NCI-H2196 (cell line): Measurements from ENCODE around the gene LRRC63.

Experiments used
- DNase-seq: peaks from one replicate; lab custom pipeline; 2025; ENCODE audit not compliant: unreplicated experiment; lab: John Stamatoyannopoulos, UW

LRRC63 gene

DNA sequence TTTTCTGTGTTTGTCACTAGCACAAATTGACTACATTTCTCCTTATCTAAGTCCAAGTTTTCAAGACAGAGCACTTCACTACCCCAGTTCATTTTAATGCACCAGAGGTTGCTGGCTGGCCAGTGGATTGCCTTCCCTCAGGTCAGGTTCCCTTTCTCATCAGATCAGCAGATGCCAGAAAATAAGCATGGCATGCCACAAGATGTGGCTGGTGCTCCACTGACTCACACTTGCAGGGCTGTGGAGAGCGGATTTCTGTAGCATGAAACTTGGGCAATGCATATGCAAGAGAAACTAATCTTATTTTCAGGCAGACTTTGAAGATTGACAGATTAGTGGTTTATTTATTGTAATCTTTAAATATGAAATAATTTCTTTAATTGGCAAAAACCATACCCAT, 95.8 kb downstream of the LRRC63 start:
- DNase-seq, result no peak

DNA sequence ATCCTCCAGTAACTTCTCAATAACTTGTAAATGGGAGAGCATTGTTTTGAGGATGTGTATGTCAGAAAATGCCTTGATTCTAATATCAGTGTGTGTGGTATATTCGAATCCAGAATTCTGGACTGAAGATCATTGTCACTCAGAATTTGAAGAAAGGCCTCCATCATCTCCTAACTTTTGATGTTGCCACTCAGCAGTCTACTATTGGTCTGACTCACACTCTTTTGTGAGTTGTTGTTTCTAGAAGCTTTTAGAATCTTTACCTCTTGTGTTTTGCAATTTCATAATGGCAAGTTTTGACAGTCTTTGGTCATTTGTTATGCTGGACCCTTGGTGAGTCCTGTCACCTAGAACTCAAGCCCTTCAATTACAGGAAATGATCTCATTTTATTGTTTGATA, 98.3 kb downstream of the LRRC63 start:
- DNase-seq, result no peak

DNA sequence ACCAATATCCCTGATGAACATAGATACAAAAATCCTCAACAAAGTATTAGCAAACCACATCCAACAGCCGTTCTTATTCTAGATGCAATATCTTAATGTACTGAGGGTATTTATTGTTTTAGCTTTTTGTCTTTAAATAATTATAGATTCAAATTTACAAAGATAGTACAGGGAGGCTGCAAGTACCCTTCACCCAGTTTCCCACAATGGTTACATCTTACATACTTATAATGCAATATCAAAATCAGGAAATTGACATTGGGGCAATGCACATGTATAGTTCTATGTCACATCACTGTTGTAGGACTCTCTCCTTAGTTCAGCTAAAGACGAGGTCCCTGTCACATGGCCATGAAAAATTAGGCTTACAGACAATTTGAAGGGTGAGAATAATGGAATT, 99.5 kb downstream of the LRRC63 start:
- DNase-seq, result no peak

DNA sequence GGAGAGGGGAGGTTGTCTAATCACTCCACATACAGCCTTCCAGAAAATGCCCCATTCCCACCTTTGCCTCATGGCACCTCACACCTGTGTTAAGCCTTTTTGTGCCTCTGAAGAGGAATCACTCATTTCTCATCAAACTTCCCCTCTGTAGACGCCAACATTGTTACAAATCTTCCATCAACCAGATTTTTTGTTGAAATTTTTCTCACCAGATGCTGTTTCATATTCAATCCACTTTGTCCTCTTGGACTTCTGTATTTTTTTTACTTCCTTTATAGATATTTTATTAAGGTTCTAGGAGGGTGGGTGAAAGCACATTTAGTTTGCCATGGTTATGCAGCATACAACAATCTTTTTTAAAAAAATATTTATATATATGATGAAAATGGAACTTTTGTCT, 101.3 kb downstream of the LRRC63 start:
- no peak for DNase-seq

DNA sequence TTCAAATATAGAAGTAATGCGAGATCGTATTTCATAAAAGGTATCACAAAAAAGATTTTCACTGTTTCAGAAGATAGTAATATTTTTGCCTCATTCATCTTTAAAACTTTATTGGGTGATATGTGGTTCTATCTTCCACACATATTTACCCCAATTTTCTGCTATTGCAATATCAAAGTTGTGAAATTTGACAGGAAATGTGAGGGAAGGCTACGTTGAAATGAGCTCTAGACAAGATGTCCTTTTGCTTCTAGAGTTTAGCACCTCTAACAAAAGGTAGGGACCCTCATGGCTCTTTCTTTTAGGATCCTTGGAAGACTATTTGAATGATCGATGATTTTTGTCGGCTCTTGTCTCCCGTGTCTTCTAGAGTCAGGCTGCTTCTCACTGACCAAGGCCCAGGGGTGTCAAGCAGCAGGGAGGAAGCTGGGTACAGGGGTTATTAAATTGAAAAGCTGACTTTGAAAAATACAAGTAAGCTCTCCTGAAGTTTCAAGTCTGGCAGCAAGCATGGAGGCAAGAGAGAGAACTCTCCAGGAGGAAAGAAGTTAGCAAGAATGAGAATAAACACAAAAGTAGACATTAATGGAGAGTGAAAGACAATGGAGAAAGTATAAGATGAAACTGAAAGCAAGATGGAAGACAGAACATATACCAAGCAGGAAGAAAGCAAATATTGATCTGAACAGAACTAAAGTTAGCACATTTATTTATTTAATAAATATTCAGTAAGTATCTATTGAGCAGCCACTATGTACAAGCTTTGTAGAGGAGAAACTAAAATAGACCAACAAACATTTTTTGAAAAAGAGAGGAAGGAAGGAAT, 101.9 kb downstream of the LRRC63 start:
- DNase-seq, result no peak

DNA sequence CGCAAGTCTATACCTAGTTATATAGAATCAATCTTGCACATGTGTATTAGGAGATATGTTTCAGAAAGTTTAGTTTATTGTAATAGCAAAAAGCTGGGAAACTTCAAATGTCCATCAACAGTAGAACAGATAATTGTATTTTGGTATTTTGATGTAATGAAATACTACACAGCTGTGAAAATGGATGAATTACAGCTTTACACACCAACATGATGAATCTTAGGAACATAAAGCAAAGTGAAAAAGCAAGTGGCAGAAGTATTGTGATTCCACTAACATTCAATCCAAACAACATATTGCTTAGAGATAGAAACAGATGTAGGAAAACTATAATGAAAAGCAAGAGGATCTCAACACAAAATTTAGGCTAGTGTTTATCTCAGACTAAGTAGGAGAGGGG, 102.9 kb downstream of the LRRC63 start:
- no peak for DNase-seq

DNA sequence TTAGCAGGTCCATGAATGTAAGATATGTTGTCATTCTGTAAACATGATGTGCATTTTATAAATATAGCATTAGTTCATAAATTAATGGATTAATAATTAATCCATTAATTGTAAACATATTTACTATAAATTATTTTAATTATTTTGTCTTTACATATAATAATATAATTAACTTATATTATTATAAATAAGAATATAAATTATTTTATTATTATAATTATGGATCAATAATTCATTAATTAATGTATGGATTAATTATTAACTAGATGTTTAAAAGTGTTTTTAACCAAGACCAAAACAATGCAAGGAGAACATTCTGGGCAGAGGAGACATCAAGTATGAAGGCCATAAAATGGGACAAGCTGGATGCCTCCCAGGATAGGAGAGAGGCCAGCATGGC, 103.3 kb downstream of the LRRC63 start:
- DNase-seq, result no peak

DNA sequence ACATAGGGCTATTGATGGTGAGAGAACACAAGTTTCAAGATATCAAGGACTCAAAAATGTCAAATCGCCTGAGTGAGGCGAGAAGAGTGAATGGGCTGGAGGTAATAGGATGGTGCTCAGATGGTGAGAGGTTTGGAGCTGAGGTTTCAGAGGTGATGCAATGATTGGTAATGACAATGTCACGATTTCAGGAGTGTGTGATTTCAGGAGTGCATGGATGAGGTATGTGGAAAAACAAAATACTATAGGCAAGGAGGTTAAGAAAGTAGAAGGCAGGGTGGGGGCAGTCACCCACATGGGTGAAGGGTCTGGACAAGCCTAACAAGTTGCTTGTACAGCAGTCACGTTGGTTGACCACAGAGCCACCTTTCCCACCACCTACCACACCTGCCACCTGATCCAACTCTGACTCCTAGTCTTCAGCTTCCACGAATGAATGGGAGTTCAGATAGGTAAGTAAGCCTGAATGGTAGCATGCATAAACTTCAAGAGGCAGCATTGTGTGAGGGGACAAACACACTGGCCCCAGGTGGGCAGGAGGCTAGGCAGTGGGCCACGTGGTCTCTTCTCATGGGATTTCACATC, 103.9 kb downstream of the LRRC63 start:
- DNase-seq, result no peak

DNA sequence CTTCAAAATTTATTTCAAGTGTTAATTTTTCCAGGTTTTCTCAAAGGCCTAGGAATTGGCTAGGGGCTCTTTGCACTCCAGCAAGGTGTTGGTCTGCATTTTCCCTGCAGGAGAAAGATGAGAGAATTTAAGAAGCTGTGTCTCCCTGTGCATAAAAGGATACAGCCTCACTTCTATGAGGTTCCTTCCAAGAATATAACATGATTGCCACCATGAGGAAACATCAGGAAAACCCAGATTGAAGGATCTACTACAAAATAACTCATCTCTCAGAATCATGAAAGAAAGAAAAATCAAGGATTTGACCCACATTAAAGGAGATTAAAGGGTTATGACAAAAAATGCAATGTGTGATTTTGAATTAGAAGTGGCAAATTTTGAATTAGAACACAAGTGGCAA, 105.4 kb downstream of the LRRC63 start:
- no peak for DNase-seq

DNA sequence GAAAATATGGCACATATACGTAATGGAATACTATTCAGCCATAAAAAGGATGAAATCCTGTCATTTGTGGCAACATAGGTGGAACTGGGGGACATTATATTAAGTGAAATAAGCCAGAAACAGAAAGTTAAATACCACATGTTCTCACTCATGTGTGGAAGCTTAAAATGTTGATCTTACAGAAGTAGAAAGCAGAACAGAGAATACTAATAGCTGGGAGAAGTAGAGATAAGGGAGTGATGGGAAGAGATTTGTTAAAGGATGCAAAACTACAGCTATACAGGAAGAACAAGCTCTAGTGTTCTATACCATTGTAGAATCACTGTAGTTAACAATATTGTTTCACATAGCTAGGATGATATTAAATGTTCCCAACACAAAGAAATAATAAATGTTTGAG, 107.3 kb downstream of the LRRC63 start:
- no peak for DNase-seq

DNA sequence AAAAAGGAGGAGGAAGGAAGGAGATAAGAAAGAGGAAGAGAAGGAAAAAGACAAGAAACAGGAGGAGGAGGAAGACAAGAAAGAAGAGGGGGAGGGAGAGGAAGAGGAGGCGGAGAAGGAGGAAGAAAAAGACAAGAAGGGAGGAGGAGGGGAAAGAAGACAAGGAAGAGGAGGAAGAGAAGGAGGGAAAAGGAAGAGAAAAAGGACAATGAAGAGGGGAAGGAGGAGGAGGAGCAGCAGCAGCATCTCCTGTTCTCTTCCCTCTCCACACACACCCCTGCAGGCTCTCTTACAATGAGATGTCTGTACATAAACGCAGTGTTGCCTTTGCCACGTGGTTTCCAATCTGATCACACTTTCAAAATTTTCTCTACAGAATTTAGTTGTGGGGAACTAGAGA, 108.7 kb downstream of the LRRC63 start:
- DNase-seq, result no peak

DNA sequence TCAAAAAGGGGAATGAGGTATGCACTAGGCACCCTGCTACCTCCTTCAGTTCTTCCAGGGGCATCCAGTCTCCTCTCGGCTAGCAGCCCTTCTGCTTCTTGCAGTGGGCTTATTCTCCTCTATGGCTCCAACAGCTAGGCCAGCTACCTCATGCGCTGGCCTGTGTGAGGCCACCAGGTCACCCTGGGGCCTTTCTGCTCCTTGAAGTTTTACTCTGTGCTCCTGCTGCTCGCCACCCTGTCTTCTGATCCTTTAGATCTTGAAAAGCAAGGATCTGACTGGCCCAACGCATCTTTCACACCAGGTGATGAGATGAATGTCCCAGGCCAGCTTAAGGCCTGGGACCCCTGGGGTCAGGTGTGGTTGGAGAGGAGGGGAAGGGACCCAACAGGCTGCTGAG, 109.1 kb downstream of the LRRC63 start:
- no peak for DNase-seq

DNA sequence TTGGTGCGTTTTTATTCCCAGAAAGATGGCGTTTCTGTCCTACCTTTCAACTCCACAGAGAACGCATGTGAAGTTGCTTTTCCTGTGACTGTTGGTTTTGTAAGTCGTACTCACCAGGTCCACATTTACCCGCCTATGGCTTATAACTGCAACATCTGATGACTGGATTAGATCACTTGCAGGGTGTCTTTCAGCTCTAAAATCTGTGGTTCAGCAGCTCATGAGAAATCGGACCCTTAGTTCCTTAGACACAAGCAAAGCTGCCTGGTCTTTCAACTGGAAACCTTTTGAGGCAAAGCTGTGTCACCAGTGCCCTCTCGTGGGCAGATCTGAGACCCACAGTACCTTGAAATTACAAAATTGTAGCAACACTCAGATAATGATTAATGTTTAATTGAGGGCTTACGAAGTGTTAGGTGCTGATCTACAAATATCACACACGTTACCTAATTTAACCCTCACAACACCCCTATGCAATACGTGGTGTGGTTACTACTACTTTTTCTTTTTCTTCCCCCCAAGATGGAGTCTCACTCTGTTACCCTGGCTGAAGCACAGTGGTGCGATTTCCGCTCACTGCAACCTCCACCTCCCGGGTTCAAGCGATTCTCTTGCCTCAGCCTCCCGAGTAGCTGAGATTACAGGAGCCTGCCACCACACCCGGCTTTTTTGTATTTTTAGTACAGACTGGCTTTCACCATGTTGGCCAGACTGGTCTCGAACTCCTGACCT, 109.9 kb downstream of the LRRC63 start:
- peak; percentile 20 for DNase-seq

DNA sequence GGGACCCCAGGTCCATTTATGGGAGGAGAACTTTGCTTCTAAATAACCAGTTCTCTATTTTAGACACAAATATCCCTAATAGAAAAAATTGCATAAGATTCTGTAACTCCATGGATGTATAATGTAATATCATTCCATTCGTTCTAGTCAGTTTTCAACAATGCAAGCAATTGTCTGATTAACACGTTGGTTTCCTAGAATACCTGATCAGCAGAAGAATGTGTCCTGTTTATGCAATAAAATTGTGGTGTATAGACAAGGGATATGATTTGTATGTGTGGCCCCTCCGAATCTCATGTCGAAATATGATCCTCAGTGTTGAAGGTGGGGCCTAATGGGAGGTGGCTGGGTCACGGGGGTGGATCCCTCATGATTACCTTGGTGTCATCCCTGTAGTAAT, 113.2 kb downstream of the LRRC63 start:
- DNase-seq, result no peak
